Measurements from ENCODE around the gene FBXW8.

GRCh38 chr12:117028254-117028653, 117.5 kb downstream of the FBXW8 start:
- no peak for TF ChIP-seq CTCF (IDR thresholded peaks at IDR 0.05)
- no peak for TF ChIP-seq POLR2A (IDR thresholded peaks at IDR 0.05)

Measured in thyroid gland (tissue), 4 donors.